CD14-positive monocyte (primary cell): ENCODE data around the gene CNTNAP2. TPM values are rescaled to one million over a fixed set of nuclear protein-coding genes. Genes with fewer than 3 reads are reported as not detected.

ENCODE experiments used
- DNase-seq, 3 donors: peaks; one replicate each; pipeline ENCODE4 v3.0.0-alpha.2; 2011 to 2022
- H2AFZ ChIP-seq: 2 replicates; pipeline ENCODE4 v1.6.0; 2012; ENCODE audit warnings: mild to moderate bottlenecking, low read depth, low read length, inconsistent platforms; ENCODE audit not compliant: insufficient read depth, poor library complexity, severe bottlenecking
- H3K27ac ChIP-seq, 2 donors: 1 replicate in 1 of 2; 2 replicates in 1 of 2; pipeline ENCODE4 v1.5.1; 2012 to 2013; ENCODE audit warnings: low read length in 2 of 2, control low read depth in 1 of 2, inconsistent platforms in 1 of 2, low read depth in 1 of 2, mild to moderate bottlenecking in 1 of 2
- H3K27me3 ChIP-seq, 2 donors: one replicate each; pipeline versions ENCODE4 v1.6.0 to v1.6.1; 2011 to 2013; ENCODE audit warnings: low read length in 2 of 2; ENCODE audit not compliant: control insufficient read depth in 2 of 2, insufficient read depth in 2 of 2
- H3K36me3 ChIP-seq, 2 donors: replicated peaks in 1 of 2; 1 replicate in 1 of 2; 2 replicates in 1 of 2; pipeline versions ENCODE4 v1.5.1 to v1.6.1; 2012 to 2013; ENCODE audit warnings: low read length in 2 of 2, control low read depth in 1 of 2, inconsistent platforms in 1 of 2, mild to moderate bottlenecking in 1 of 2; ENCODE audit not compliant: insufficient read depth in 2 of 2, control insufficient read depth in 1 of 2
- H3K4me1 ChIP-seq, 2 donors: 1 replicate in 1 of 2; 2 replicates in 1 of 2; pipeline versions ENCODE4 v1.5.1 to v1.6.1; 2012 to 2013; ENCODE audit warnings: low read length in 2 of 2, control low read depth in 1 of 2, inconsistent platforms in 1 of 2, mild to moderate bottlenecking in 1 of 2, moderate library complexity in 1 of 2; ENCODE audit not compliant: insufficient read depth in 2 of 2, control insufficient read depth in 1 of 2
- H3K4me2 ChIP-seq: replicated peaks from 2 replicates; pipeline ENCODE3; 2012; ENCODE audit warnings: low read length, moderate library complexity, mild to moderate bottlenecking; ENCODE audit not compliant: poor library complexity, severe bottlenecking; ENCODE audit errors: extremely low read depth
- H3K4me3 ChIP-seq, 3 experiments: fragments of 200-600 bp in 1 of 3; sonication (generic) in 1 of 3; replicated peaks in 1 of 3; 1 replicate in 2 of 3; 2 replicates in 1 of 3; pipeline ENCODE4 v1.5.1; 2011 to 2013; ENCODE audit warnings: low read length in 3 of 3, mild to moderate bottlenecking in 3 of 3, control low read depth in 2 of 3, low read depth in 2 of 3, inconsistent platforms in 1 of 3, moderate library complexity in 1 of 3
- H3K79me2 ChIP-seq: 2 replicates; pipeline ENCODE4 v1.6.0; 2012; ENCODE audit warnings: mild to moderate bottlenecking, control low read depth, inconsistent platforms, low read length, moderate library complexity; ENCODE audit not compliant: insufficient read depth
- H3K9ac ChIP-seq: 2 replicates; pipeline ENCODE4 v1.6.0; 2017; ENCODE audit warnings: low read length, mild to moderate bottlenecking; ENCODE audit not compliant: insufficient read depth, poor library complexity, severe bottlenecking
- H3K9me3 ChIP-seq, 2 donors: replicated peaks in 1 of 2; 1 replicate in 1 of 2; 2 replicates in 1 of 2; pipeline versions ENCODE4 v1.5.1 to v1.6.1; 2012 to 2013; ENCODE audit warnings: low read length in 2 of 2, control low read depth in 1 of 2; ENCODE audit not compliant: control insufficient read depth in 1 of 2, insufficient read depth in 1 of 2
- H4K20me1 ChIP-seq: 2 replicates; pipeline ENCODE4 v1.6.0; 2012; ENCODE audit warnings: mild to moderate bottlenecking, low read length, control low read depth, moderate library complexity; ENCODE audit not compliant: insufficient read depth
- H3K27ac Mint-ChIP-seq, 7 donors: one replicate each; pipeline ENCODE4 v1.8.0; 2020; ENCODE audit warnings: mild to moderate bottlenecking in 7 of 7, mixed read lengths in 7 of 7, moderate library complexity in 6 of 7, inconsistent platforms in 2 of 7
- H3K27me3 Mint-ChIP-seq, 3 donors: one replicate each; pipeline ENCODE4 v1.8.0; 2021 to 2022; ENCODE audit warnings: low read depth in 3 of 3, mild to moderate bottlenecking in 3 of 3, mixed read lengths in 3 of 3, moderate library complexity in 3 of 3, inconsistent platforms in 1 of 3
- H3K36me3 Mint-ChIP-seq, 2 donors: one replicate each; pipeline ENCODE4 v1.8.0; 2020; ENCODE audit warnings: mixed read lengths in 2 of 2, inconsistent platforms in 1 of 2, mild to moderate bottlenecking in 1 of 2
- H3K4me1 Mint-ChIP-seq: one replicate; pipeline ENCODE4 v1.8.0; 2020; ENCODE audit warnings: mild to moderate bottlenecking, mixed read lengths
- H3K4me3 Mint-ChIP-seq, 2 donors: one replicate each; pipeline ENCODE4 v1.8.0; 2020; ENCODE audit warnings: mild to moderate bottlenecking in 2 of 2, mixed read lengths in 2 of 2, moderate library complexity in 1 of 2
- H3K9me3 Mint-ChIP-seq, 7 donors: one replicate each; pipeline ENCODE4 v1.8.0; 2020 to 2022; ENCODE audit warnings: mixed read lengths in 7 of 7, mild to moderate bottlenecking in 6 of 7, moderate library complexity in 6 of 7, inconsistent platforms in 2 of 7
- intact Hi-C, 2 donors: fragments of 100-400 bp; cut with micrococcal nuclease; formaldehyde crosslinking; loops; one replicate each; pipeline versions ENCODE4 v1.15.0 to v1.15.1; 2023
- polyA plus RNA-seq, 3 donors: library from polyadenylated mRNA; depleted of rRNA in 1 of 3; unstranded in 2 of 3; stranded (reverse) in 1 of 3; fragments of 300-500 nt in 2 of 3; fragments of >200 nt in 1 of 3; fragmentation: Illumina TruSeq in 2 of 3; gene quantifications; 1 replicate in 2 of 3; 2 replicates in 1 of 3; pipeline ENCODE4 v1.2.3, GENCODE V29; 2012 to 2021
- TF ChIP-seq, protein P1 (sequence below): fragments of 200-600 bp; IDR thresholded peaks from one replicate; pipeline ENCODE4 v1.8.0; 2022; ENCODE audit warnings: antibody characterized with exemption, mild to moderate bottlenecking

The CNTNAP2 gene
- polyA plus RNA-seq, 3 donors, result 0.01 TPM; not detected in 2

GRCh38 chr7:147804032-147804431 lies 1687.4 kb downstream of the CNTNAP2 start:
- no peaks in the 10 kb centered on the region for H3K27me3 ChIP-seq
- intact Hi-C loops, result no loop called here
- no peak overlapping the region for H3K27ac ChIP-seq
- no peak overlapping the region for H3K4me3 Mint-ChIP-seq
- no peaks in the 10 kb centered on the region for H4K20me1 ChIP-seq
- H3K4me1 Mint-ChIP-seq, result no peaks in the 10 kb centered on the region
- no peak overlapping the region for H3K9ac ChIP-seq
- no peaks in the 10 kb centered on the region for H3K36me3 Mint-ChIP-seq
- TF ChIP-seq, protein P1, sequence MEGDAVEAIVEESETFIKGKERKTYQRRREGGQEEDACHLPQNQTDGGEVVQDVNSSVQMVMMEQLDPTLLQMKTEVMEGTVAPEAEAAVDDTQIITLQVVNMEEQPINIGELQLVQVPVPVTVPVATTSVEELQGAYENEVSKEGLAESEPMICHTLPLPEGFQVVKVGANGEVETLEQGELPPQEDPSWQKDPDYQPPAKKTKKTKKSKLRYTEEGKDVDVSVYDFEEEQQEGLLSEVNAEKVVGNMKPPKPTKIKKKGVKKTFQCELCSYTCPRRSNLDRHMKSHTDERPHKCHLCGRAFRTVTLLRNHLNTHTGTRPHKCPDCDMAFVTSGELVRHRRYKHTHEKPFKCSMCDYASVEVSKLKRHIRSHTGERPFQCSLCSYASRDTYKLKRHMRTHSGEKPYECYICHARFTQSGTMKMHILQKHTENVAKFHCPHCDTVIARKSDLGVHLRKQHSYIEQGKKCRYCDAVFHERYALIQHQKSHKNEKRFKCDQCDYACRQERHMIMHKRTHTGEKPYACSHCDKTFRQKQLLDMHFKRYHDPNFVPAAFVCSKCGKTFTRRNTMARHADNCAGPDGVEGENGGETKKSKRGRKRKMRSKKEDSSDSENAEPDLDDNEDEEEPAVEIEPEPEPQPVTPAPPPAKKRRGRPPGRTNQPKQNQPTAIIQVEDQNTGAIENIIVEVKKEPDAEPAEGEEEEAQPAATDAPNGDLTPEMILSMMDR, result no peak
- no peak overlapping the region for H3K27ac Mint-ChIP-seq
- H3K79me2 ChIP-seq, result no peaks in the 10 kb centered on the region
- H3K4me1 ChIP-seq, result no peaks in the 10 kb centered on the region
- peaks cover 0 to 11% (median 9%) of the 10 kb centered on the region in 7 donors for H3K9me3 Mint-ChIP-seq
- H3K4me3 ChIP-seq, result no peak overlapping the region
- H2AFZ ChIP-seq, result no peak overlapping the region
- H3K4me2 ChIP-seq, result no peak overlapping the region
- H3K9me3 ChIP-seq, result no peaks in the 10 kb centered on the region
- no peaks in the 10 kb centered on the region for H3K27me3 Mint-ChIP-seq
- DNase-seq, result no peak
- H3K36me3 ChIP-seq, result no peaks in the 10 kb centered on the region

- H2AFZ ChIP-seq, result no peak overlapping the region
- no peak for DNase-seq
- no peaks in the 10 kb centered on the region for H3K36me3 Mint-ChIP-seq
- H3K9me3 Mint-ChIP-seq, result peaks cover 0 to 11% (median 10%) of the 10 kb centered on the region in 7 donors
- no peaks in the 10 kb centered on the region for H3K9me3 ChIP-seq
- H3K9ac ChIP-seq, result no peak overlapping the region
- no peak overlapping the region for H3K4me3 ChIP-seq
- intact Hi-C loops, result no loop called here
- TF ChIP-seq, protein P1, result no peak
- H3K27ac ChIP-seq, result no peak overlapping the region
- no peaks in the 10 kb centered on the region for H3K4me1 ChIP-seq
- no peak overlapping the region for H3K27ac Mint-ChIP-seq
- H3K27me3 ChIP-seq, result no peaks in the 10 kb centered on the region
- no peaks in the 10 kb centered on the region for H3K4me1 Mint-ChIP-seq
- H3K27me3 Mint-ChIP-seq, result no peaks in the 10 kb centered on the region
- no peak overlapping the region for H3K4me3 Mint-ChIP-seq
- no peaks in the 10 kb centered on the region for H3K36me3 ChIP-seq
- H3K79me2 ChIP-seq, result no peaks in the 10 kb centered on the region
- no peaks in the 10 kb centered on the region for H4K20me1 ChIP-seq
- no peak overlapping the region for H3K4me2 ChIP-seq
These were observed 1689.5 kb downstream of the CNTNAP2 start for GRCh38 chr7:147805996-147806576.
